Renal cortex interstitium (tissue), 11 donors: ENCODE data around the gene IGF1R. TPM values are rescaled to one million over a fixed set of nuclear protein-coding genes. Genes with fewer than 3 reads are reported as not detected.
"Not testable (repeated sequence)": the region's sequence is repeated elsewhere in the genome, so short reads cannot be mapped to it uniquely, and the experiment has no call there.

ENCODE experiments used
- DNase-seq, 11 donors: peaks; one replicate each; pipeline ENCODE4 v3.0.0-alpha.2; 2013; ENCODE audit warnings: low read depth in 9 of 11, low spot score in 4 of 11; ENCODE audit errors: extremely low read depth in 1 of 11
- polyA plus RNA-seq, 3 donors: library from polyadenylated mRNA; unstranded; fragments of 120-200 nt; gene quantifications; one replicate each; pipeline ENCODE4 v1.2.1, GENCODE V29; 2013; ENCODE audit not compliant: insufficient read length in 3 of 3

Gene IGF1R
- polyA plus RNA-seq, 3 donors: 44.8 to 64.2 (median 50.6) TPM

- no peak for DNase-seq
Observed at GRCh38 chr15:98951493-98952320, 303.4 kb downstream of the IGF1R start.

DNA sequence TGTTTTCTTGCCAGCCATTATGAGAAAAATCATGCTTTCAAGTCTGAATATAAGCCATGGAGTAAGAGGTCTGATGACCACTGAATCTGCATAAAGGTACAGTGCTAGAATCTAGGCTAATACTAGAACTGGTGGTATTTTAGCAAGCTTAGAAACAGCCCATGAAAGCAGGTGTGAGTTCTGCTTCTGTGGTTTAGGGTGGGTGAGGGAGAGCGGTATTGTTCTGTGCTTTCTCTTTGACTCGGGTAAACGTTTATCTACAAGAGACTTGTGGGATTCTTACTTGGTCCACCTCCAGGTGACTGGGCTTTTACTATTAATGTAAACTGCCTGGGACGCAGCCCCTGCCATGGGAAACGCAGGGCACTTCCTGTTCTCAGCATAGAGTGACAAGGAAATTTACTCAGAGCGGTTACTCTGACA lies 304.1 kb downstream of the IGF1R start:
- DNase-seq: no peak

DNA sequence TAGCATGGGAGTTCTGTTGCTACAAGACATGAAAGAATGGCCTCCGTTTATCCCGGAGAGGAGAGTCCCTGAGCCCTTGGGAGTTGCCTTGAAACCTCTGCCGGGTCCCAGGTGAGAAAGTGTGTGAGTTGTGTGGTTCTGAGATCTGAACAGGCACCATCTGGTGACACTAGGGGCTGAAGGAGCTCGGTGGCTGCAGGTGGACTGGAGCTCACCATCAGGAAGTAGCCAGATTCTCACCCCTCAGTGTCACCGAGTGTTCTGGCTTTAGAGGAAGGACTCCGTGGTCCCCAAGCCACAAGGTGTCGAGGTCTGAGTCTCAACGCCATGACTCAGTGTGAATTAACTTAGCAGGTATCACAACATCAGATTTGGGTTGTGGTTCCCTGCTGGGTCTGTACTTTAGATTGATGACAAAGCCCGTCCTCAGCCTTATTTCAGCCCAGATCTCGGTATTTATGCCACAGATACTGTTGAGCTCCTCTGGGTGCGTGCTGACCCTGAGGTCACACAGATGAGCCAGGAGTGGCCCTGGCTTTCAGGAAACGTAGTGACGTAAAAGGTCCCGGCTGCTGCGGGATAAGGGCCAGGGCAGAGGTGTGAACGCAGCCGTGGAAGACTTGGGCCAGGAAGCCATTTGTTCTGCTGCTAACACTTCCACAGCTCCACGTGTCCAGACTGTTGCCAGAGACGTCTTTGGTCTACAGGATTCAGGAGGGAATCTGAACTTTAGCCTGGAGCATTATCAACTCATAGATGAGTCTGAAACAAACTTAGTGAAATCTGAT lies 304.9 kb downstream of the IGF1R start:
- DNase-seq: no peak

DNA sequence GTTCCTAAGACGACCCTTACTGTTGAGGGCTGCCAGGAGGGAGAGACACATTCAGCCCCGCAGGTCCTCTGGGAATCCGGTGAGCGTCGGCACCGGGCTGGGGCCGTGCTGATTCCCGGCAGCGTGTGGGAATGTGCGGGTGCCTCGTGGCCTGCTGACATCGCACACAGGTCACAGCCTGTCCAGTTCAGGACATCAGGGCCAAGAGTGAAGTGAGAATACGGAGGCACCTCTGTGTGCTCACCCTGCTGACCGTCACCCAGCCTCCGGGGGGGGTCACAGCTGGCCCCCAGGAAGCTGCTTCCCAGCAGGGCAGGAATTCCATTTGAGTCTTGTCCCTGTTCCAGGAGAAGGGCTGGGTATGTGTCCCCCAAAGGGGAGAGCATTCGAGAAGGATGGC lies 305.6 kb downstream of the IGF1R start:
- no peak for DNase-seq

DNA sequence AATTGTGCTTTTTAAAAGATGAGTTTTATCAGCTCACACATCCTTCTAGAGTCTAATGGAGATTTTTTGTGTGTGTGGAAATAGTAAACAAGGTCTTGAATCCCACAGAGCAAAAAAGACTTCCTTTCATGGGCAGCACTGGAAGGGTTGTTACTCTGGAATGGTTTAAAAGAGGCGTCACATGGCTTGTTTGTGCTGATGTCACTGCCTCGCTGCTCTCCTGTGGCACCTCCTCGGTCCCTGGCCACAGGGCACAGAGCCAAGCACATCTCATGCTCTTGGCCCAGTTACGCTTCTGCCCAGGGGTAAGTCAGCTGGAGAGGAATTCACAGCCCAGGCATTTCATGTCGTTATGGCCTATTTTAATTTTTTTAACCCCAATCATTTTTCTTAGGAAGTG lies 306.1 kb downstream of the IGF1R start:
- DNase-seq: no peak

DNA sequence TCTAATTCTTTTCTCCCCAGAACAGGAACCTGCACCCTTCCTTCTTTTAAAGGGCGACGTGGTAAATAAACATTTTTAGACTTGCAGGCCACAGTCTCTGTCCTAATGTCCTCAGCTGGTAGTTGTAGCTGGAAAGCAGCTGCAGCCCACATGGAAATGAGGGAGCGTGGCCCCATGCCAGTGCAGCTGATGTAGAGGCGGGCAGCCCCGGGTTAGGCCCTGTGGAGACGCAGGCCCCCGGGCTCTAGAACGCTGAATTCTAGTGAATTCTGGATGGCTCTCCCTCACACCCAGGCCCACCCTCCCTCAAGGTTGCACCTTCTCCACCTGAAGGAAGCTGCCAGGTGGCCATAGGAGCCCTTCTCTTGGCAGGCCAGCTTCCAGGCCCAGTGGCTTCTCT lies 307.0 kb downstream of the IGF1R start:
- DNase-seq: no peak

- no peak for DNase-seq
Observed at GRCh38 chr15:98955961-98956723, 307.8 kb downstream of the IGF1R start.

DNA sequence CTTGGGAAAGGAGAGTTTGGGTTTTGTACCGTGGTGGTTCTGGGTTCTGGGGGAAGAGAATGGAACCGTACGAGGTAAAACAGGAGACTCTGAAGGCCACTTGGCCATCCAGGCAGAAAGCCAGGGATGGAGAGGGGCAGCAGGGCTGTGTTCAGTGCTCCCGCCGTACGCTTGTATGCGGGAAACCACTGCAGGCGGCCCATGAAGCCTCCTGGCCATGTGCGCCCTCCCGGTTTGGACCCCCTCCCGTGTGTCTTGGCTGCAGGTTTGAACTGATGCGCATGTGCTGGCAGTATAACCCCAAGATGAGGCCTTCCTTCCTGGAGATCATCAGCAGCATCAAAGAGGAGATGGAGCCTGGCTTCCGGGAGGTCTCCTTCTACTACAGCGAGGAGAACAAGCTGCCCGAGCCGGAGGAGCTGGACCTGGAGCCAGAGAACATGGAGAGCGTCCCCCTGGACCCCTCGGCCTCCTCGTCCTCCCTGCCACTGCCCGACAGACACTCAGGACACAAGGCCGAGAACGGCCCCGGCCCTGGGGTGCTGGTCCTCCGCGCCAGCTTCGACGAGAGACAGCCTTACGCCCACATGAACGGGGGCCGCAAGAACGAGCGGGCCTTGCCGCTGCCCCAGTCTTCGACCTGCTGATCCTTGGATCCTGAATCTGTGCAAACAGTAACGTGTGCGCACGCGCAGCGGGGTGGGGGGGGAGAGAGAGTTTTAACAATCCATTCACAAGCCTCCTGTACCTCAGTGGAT lies 308.6 kb downstream of the IGF1R start:
- DNase-seq: no peak

GRCh38 chr15:98957655-98958054 lies 309.3 kb downstream of the IGF1R start:
- no peak for DNase-seq

- no peak for DNase-seq
Observed at GRCh38 chr15:98958076-98958475, 309.7 kb downstream of the IGF1R start.

DNA sequence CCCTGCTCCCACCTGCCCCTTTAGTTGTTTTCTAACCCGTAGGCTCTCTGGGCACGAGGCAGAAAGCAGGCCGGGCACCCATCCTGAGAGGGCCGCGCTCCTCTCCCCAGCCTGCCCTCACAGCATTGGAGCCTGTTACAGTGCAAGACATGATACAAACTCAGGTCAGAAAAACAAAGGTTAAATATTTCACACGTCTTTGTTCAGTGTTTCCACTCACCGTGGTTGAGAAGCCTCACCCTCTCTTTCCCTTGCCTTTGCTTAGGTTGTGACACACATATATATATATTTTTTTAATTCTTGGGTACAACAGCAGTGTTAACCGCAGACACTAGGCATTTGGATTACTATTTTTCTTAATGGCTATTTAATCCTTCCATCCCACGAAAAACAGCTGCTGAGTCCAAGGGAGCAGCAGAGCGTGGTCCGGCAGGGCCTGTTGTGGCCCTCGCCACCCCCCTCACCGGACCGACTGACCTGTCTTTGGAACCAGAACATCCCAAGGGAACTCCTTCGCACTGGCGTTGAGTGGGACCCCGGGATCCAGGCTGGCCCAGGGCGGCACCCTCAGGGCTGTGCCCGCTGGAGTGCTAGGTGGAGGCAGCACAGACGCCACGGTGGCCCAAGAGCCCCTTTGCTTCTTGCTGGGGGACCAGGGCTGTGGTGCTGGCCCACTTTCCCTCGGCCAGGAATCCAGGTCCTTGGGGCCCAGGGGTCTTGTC lies 310.7 kb downstream of the IGF1R start:
- no peak for DNase-seq

- DNase-seq: no peak
Observed at GRCh38 chr15:98959640-98960007, 311.3 kb downstream of the IGF1R start.

DNA sequence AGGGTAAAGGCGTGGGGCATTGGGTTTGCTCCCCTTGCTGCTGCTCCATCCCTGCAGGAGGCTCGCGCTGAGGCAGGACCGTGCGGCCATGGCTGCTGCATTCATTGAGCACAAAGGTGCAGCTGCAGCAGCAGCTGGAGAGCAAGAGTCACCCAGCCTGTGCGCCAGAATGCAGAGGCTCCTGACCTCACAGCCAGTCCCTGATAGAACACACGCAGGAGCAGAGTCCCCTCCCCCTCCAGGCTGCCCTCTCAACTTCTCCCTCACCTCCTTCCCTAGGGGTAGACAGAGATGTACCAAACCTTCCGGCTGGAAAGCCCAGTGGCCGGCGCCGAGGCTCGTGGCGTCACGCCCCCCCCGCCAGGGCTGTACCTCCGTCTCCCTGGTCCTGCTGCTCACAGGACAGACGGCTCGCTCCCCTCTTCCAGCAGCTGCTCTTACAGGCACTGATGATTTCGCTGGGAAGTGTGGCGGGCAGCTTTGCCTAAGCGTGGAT lies 312.3 kb downstream of the IGF1R start:
- DNase-seq: no peak

- no peak for DNase-seq
Observed at GRCh38 chr15:98963444-98963843, 315.1 kb downstream of the IGF1R start.

DNA sequence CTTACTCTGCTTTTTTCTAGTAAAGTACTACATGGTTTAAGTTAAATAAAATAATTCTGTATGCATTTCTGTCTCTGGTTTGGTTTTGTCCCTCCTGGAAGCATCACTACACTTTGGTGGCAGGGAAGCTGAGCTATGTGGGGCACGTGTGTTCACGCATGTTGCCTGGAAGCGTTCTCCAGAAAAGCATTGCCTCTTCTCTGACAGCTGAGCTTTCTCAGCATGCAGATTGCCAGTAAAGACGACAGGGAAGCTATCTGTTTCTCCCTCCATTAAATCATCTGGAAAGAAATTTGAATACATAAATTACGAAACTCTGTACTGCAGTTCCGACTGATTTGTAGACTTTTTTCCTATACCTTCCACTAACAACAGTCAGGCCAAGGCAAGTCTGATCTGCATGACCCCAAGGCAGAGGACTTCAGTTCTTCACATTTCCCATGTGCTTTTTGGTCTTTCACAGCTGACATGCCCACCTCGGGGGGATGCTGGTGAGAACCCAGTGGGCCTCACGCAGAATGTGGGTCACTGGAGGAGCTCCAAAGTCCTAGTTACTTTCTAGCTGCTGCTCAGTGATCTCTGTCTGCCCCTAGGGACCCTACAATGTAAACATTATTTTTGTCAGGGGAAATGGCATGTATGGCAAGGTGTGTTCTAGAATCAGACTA lies 316.3 kb downstream of the IGF1R start:
- DNase-seq: no peak

- DNase-seq: not testable (repeated sequence)
Observed at GRCh38 chr15:98965134-98965491, 316.8 kb downstream of the IGF1R start.

DNA sequence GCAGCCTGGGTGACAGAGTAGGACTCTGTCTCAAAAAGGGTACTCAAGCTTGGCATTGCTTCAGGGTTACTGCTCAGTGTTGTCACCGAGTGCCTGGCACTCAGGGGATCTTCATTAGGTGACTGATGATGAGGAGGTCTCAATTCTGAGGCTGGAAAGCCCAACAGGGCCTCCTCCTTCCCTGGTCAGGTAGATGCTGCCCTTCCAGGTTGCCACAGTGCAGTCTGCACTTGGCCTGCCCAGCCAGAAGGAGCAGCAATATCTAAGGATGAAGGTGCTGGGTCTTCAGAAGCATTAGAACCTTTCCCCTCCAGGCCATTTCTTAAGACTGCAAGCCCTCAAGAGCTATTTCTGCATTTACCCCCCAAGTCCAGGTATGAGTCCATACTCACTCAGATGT lies 317.3 kb downstream of the IGF1R start:
- DNase-seq: no peak
